AG09309 (cell line): ENCODE measurements around the gene MED13L.

ENCODE experiments used
- DNase-seq: peaks from one replicate; pipeline ENCODE4 v3.0.0-alpha.2; 2010; ENCODE audit warnings: low read depth
- H3K4me3 ChIP-seq: 2 replicates; pipeline ENCODE4 v1.5.1; 2011; ENCODE audit warnings: mild to moderate bottlenecking, low read depth, low read length, moderate library complexity; ENCODE audit not compliant: control insufficient read depth
- CTCF ChIP-seq: IDR thresholded peaks from 2 replicates; pipeline ENCODE4 v1.5.1; 2011; ENCODE audit warnings: mild to moderate bottlenecking, low read depth, low read length, inconsistent platforms; ENCODE audit not compliant: insufficient read depth, control insufficient read depth; ENCODE audit errors: missing control alignments

Gene MED13L

GRCh38 chr12:116266631-116267349 is 10.7 kb downstream of the MED13L start:
- TF ChIP-seq CTCF: no peak
- H3K4me3 ChIP-seq: no peak overlapping the region
- DNase-seq: no peak

GRCh38 chr12:116266168-116266601 is 11.3 kb downstream of the MED13L start:
- TF ChIP-seq CTCF: no peak
- no peak for DNase-seq
- no peak overlapping the region for H3K4me3 ChIP-seq

DNA sequence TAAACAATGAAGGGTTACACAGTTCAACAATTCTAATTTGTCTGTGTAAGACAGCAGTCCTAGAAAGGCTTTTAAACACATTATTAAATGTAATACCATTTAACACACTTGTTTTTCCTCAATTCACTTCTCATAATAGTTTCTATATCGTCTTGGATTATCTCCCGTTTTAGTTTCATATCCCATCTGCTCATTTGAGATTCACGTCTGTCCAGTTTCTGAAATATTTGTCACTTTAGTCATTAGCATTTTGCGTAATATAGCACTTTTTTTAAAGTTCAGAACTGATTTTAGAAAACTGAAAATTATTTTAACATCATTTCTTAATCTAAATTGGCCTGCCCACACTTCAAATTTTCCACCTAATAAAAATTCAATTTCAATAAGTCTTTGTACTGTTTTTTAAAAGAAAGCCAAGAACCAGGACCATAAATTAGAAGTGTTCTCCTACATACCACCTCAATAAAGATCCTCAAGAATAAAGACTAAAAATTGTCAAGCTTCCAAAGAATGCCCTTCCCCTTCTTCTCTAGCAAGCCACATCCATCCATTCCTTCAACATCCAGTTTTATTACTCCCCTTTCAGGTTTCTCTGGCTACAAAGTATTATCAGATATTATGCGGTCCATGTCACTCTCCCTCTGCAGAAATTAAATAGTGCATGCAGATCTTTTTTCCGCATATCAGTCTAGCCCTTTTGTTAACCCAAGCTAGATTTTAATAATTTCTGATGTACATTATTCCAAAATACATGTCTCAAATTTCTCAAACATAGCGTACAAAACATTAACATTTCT is 11.9 kb downstream of the MED13L start:
- DNase-seq: no peak
- H3K4me3 ChIP-seq: no peak overlapping the region
- TF ChIP-seq CTCF: no peak

- DNase-seq: no peak
- no peak overlapping the region for H3K4me3 ChIP-seq
- no peak for TF ChIP-seq CTCF
Measured at GRCh38 chr12:116264525-116265070, 12.9 kb downstream of the MED13L start.

GRCh38 chr12:116263844-116264243 is 13.6 kb downstream of the MED13L start:
- no peak for DNase-seq
- no peak overlapping the region for H3K4me3 ChIP-seq
- no peak for TF ChIP-seq CTCF

GRCh38 chr12:116263431-116263830 is 14.1 kb downstream of the MED13L start:
- no peak for DNase-seq
- no peak for TF ChIP-seq CTCF
- no peak overlapping the region for H3K4me3 ChIP-seq
